Upper lobe of right lung (tissue), 1 donor: ENCODE results near the gene ANKRD50. TPM values are rescaled to one million over a fixed set of nuclear protein-coding genes. Genes with fewer than 3 reads are reported as not detected.

Source experiments
- ATAC-seq: fragments of 200-7000 bp; cut with Tn5 transposase; one replicate; pipeline ENCODE4 v1.9.1; 2020; ENCODE audit warnings: mild to moderate bottlenecking, moderate library complexity
- DNase-seq: peaks from one replicate; pipeline ENCODE4 v3.0.0-alpha.2; 2020
- H3K27ac ChIP-seq: fragments of 200-600 bp; one replicate; pipeline ENCODE4 v1.8.0; 2022
- H3K27me3 ChIP-seq: fragments of 200-600 bp; one replicate; pipeline ENCODE4 v1.8.0; 2022; ENCODE audit warnings: mild to moderate bottlenecking
- H3K36me3 ChIP-seq: fragments of 200-600 bp; one replicate; pipeline ENCODE4 v1.8.0; 2022
- H3K4me1 ChIP-seq: fragments of 200-600 bp; one replicate; pipeline ENCODE4 v1.8.0; 2022
- H3K4me3 ChIP-seq: fragments of 200-600 bp; one replicate; pipeline ENCODE4 v1.8.0; 2022; ENCODE audit warnings: mild to moderate bottlenecking
- H3K9me3 ChIP-seq: fragments of 200-600 bp; one replicate; pipeline ENCODE4 v1.8.0; 2022
- intact Hi-C: fragments of 100-400 bp; cut with DNase I; formaldehyde crosslinking; loops from one replicate; pipeline ENCODE4 v1.11.0; 2022
- total RNA-seq: library from RNA; stranded (reverse); fragmentation: NEBNext Ultra II Directional; extraction: Animal tissue kit (Norgen Biotek cat#: 25700); gene quantifications from one replicate; pipeline ENCODE4 v1.2.1, GENCODE V29; 2021
- TF ChIP-seq, protein P1 (sequence below): fragments of 200-600 bp; IDR thresholded peaks from one replicate; pipeline ENCODE4 v1.8.0; 2022; ENCODE audit warnings: antibody characterized with exemption
- donor health status: DM: no; HTN: yes; CAD: no; lungs with severe emphysema.

The ANKRD50 gene
- total RNA-seq, 1 donor from 2014 or later: 25.9 TPM

DNA sequence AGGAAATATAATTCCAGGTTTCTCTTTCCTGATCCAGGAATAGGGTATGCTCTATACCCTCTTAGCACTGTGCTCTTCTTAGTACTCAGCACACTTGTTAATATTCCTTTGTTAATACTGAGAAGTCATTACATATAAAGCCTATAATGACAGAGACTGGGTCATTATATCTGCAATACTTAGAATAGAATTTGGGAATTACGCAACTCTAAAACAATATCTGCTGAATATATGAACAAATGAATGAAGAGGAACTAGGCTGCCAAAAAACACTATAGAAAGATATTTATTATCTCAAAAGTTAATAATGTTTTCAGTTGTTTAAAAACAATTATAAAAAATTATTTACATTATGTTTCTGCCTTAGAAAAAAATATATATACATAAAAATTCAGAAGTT lies 36.4 kb upstream of the ANKRD50 start:
- H3K27ac ChIP-seq: no peak overlapping the region
- H3K27me3 ChIP-seq: no peaks in the 10 kb centered on the region
- no peak overlapping the region for H3K4me3 ChIP-seq
- no peaks in the 10 kb centered on the region for H3K4me1 ChIP-seq
- intact Hi-C loops: no loop called here
- ATAC-seq: no peak
- no peaks in the 10 kb centered on the region for H3K36me3 ChIP-seq
- DNase-seq: no peak
- TF ChIP-seq, protein P1, sequence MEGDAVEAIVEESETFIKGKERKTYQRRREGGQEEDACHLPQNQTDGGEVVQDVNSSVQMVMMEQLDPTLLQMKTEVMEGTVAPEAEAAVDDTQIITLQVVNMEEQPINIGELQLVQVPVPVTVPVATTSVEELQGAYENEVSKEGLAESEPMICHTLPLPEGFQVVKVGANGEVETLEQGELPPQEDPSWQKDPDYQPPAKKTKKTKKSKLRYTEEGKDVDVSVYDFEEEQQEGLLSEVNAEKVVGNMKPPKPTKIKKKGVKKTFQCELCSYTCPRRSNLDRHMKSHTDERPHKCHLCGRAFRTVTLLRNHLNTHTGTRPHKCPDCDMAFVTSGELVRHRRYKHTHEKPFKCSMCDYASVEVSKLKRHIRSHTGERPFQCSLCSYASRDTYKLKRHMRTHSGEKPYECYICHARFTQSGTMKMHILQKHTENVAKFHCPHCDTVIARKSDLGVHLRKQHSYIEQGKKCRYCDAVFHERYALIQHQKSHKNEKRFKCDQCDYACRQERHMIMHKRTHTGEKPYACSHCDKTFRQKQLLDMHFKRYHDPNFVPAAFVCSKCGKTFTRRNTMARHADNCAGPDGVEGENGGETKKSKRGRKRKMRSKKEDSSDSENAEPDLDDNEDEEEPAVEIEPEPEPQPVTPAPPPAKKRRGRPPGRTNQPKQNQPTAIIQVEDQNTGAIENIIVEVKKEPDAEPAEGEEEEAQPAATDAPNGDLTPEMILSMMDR: no peak
- no peaks in the 10 kb centered on the region for H3K9me3 ChIP-seq

DNA sequence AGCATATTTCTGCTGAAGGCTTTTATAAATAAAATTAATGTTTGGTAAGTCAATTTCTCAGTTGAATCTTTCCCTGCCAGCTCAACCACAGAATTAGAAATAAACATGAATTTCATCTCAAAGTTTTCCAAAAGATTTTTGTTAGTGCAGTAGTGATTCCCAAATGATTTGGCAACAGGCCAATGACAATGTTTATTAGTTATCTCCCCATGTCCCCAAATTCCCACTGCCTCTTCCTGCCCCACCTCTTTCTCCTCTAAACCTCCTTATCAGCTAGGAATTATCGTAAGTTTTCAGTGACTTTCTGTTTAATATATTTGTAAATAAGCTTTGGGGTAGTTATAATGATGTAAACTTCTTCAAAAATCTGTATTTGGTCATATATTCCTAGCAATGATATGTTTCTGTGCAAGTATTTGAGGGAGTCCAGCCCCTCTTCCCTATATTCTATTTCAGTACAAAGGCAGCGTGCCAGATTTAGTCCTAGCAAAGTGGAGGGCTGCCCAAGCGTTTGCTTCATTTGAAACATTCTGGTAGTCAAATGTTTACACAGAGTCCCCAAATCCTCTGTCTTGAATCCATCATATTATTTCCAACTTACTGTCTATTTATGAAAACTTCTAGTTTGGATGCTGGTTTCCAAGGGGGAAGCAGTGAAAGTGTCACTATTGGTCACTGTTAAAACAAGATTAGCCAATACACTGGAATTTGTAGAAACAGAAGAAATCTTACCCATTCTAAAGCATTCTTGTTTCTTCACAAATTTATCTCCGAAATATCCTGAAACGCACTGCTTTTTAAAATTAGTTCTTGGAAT lies 33.7 kb upstream of the ANKRD50 start:
- ATAC-seq: no peak
- Histone ChIP-seq H3K4me3 (peak overlapping the region; percentile 18), H3K27me3 (no peaks in the 10 kb centered on the region), H3K9me3 (no peaks in the 10 kb centered on the region), H3K36me3 (no peaks in the 10 kb centered on the region), H3K4me1 (no peaks in the 10 kb centered on the region), H3K27ac (no peak overlapping the region)
- TF ChIP-seq, protein P1: no peak
- intact Hi-C loops: no loop called here
- no peak for DNase-seq

DNA sequence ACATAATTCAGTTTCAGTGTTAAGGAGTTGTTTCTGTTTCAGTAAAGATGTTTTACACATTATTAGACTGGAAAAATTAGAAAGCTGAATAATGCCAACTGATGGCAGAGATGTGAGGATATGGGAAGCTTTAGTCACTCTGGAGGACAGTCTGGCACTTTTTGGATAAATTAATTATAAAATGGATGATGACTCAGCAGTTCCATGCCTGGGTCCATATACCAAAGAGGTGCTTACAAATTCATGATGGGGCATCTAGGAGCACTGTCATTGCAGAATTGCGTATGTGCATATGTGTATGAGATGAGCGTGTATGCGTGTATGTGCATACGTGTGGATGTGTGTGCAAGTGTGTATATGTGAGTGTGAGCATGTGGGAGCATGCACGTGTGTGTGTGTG lies 31.2 kb upstream of the ANKRD50 start:
- Histone ChIP-seq H3K27me3 (no peaks in the 10 kb centered on the region), H3K4me3 (no peak overlapping the region), H3K36me3 (no peaks in the 10 kb centered on the region), H3K9me3 (no peaks in the 10 kb centered on the region), H3K27ac (no peak overlapping the region), H3K4me1 (no peaks in the 10 kb centered on the region)
- intact Hi-C loops: no loop called here
- DNase-seq (no peak), ATAC-seq (no peak)
- TF ChIP-seq, protein P1: no peak

DNA sequence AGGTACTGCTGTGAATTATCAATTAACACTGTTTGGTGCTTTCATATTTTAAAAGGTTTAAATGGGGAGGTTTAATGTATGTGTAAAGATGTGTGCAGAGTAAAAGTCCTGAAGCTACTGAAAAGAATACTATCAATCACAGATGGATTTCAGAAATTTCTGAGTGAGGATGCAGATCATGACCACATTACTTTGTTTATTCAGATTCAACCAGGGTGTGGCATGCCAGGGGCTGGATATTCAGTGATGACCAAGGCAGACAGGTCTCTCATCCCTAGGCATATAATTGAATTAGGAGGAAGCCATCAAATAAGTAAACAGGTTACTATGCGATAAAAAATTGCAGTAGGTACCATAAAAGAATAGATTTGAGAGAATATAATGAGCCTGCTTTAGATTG lies 28.0 kb upstream of the ANKRD50 start:
- intact Hi-C loops: no loop called here
- no peak for ATAC-seq
- TF ChIP-seq, protein P1: no peak

DNA sequence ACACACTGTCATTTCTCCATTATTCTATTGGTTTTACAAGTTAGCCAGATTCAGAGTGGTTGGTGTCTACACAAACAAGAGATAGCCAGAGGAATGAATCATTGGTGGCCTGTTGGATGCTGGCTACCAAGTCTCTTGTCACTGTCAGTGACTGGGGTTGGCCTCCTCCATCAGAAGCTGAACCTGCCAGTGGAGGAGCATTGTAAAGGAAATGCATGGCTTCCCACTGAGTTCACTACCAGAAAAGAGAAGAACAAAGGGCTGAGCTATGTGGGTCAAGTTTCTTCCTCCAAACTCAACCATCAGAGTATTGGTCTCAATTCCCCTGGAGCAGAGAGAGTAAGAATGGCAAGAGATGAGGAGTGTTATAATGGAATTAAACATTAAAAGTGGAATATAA lies 26.5 kb upstream of the ANKRD50 start:
- no peak for DNase-seq
- Histone ChIP-seq H3K27ac (no peak overlapping the region), H3K36me3 (no peaks in the 10 kb centered on the region), H3K4me3 (no peak overlapping the region), H3K27me3 (no peaks in the 10 kb centered on the region), H3K9me3 (no peaks in the 10 kb centered on the region), H3K4me1 (no peaks in the 10 kb centered on the region)
- TF ChIP-seq, protein P1: no peak
- intact Hi-C loops: no loop called here
- no peak for ATAC-seq

More for the DNA sequence above, 28.0 kb upstream of the ANKRD50 start:
- no peak overlapping the region for H3K27ac ChIP-seq
- DNase-seq: no peak
- no peaks in the 10 kb centered on the region for H3K36me3 ChIP-seq
- no peaks in the 10 kb centered on the region for H3K27me3 ChIP-seq
- no peaks in the 10 kb centered on the region for H3K4me1 ChIP-seq
- H3K9me3 ChIP-seq: no peaks in the 10 kb centered on the region
- H3K4me3 ChIP-seq: no peak overlapping the region
